ENCODE data around the gene DCLRE1C. TPM values are rescaled to one million over a fixed set of nuclear protein-coding genes. Genes with fewer than 3 reads are reported as not detected.

DCLRE1C gene
- total and polyA plus RNA-seq, 2 donors (not counting 3 experiments of a cell fraction or from before 2014, with no cell fraction given): 2.1 to 15.8 TPM

- Histone ChIP-seq H3K9me1 (replicated peaks; ENCODE audit: control insufficient read depth, extremely low read depth, insufficient read depth, low read length) (no peaks in the 10 kb centered on the region), H2AFZ (ENCODE audit: low read depth, low read length) (no peak overlapping the region), H3K36me3 (ENCODE audit: control insufficient read depth in 2 of 2, extremely low read depth in 1 of 2, insufficient read depth in 2 of 2, low read length in 2 of 2) (peaks cover 6 to 9% of the 10 kb centered on the region in 2 experiments), H3K27me3 (ENCODE audit: control insufficient read depth in 2 of 2, insufficient read depth in 2 of 2, low read length in 2 of 2) (no peaks in the 10 kb centered on the region), H3K27ac (ENCODE audit: insufficient read depth, low read depth, low read length) (no peak overlapping the region), H3K4me3 (replicated peaks in 1 of 3; ENCODE audit: insufficient read depth in 1 of 3, low read depth in 1 of 3, low read length in 3 of 3) (no peak overlapping the region), H3K4me2 (ENCODE audit: insufficient read depth, low read length) (no peak overlapping the region), H4K20me1 (replicated peaks; ENCODE audit: control insufficient read depth, extremely low read depth, insufficient read depth, low read length) (no peaks in the 10 kb centered on the region), H3K9me3 (replicated peaks; ENCODE audit: control insufficient read depth, insufficient read depth, low read length) (no peaks in the 10 kb centered on the region), H3K79me2 (ENCODE audit: control insufficient read depth, insufficient read depth, low read length) (peaks cover 36% of the 10 kb centered on the region), H3K9ac (replicated peaks; ENCODE audit: extremely low read depth, insufficient read depth, low read length) (no peak overlapping the region), H3K4me1 (ENCODE audit: control insufficient read depth, extremely low read depth, insufficient read depth, low read length) (no peaks in the 10 kb centered on the region)
- no peak for DNase-seq (ENCODE audit: low read depth, low spot score)
- dilution Hi-C loops (cut with MboI; ENCODE audit: extremely low pct_ligation_motif_present, low sequenced_read_pairs): no loop called here
- intact Hi-C loops (cut with micrococcal nuclease): no loop called here
- CTCF ChIA-PET: no interaction called here
- BruUV-seq (replicated peaks): no TSS peak
- FAIRE-seq: no peak
- POLR2A ChIA-PET: no interaction called here
- no peak for TF ChIP-seq EZH2 (IDR thresholded peaks at IDR 0.05; ENCODE audit: borderline replicate concordance, low read depth, low read length, severe bottlenecking)
- no peak for TF ChIP-seq FOS (IDR thresholded peaks at IDR 0.05; ENCODE audit: borderline replicate concordance, insufficient read depth, low read length)
- TF ChIP-seq POLR2AphosphoS5 (IDR thresholded peaks at IDR 0.05; ENCODE audit: insufficient read depth, low read depth, low read length): no peak
- TF ChIP-seq CTCF (IDR thresholded peaks at IDR 0.05; ENCODE audit: extremely low read depth in 1 of 2, insufficient read depth in 1 of 2, low read depth in 1 of 2, low read length in 2 of 2): no peak
- no peak for TF ChIP-seq POLR2A (IDR thresholded peaks at IDR 0.05; ENCODE audit: low read depth, low read length)
- no peak for TF ChIP-seq MYC (IDR thresholded peaks at IDR 0.05; ENCODE audit: low read depth, low read length)
- no peak for TF ChIP-seq JUN (IDR thresholded peaks at IDR 0.05; ENCODE audit: borderline replicate concordance, insufficient read depth, insufficient read length, low read depth)
- no peak for TF ChIP-seq MAX (IDR thresholded peaks at IDR 0.05; ENCODE audit: insufficient read depth, insufficient read length)
- TF ChIP-seq GATA2 (IDR thresholded peaks at IDR 0.05; ENCODE audit: insufficient read depth, insufficient read length, low read depth, low read length): no peak
These were observed 6.6 kb downstream of the DCLRE1C start for GRCh38 chr10:14947268-14947667.

Measured in endothelial cell of umbilical vein (primary cell).